H1 (cell line): Measurements from ENCODE around the gene GABRQ. TPM values are rescaled to one million over a fixed set of nuclear protein-coding genes. Genes with fewer than 3 reads are reported as not detected.
A peak's percentile ranks its signal among the peaks of the same experiment; 100 is the strongest.

ENCODE experiments used
- CTCF ChIA-PET: fragments of 300-600 bp; sonication (Branson Sonifier 250); formaldehyde crosslinking; loops from one replicate; lab custom pipeline; 2021; ENCODE audit not compliant: partially characterized antibody; lab: Charles Lee
- POLR2A ChIA-PET: fragments of 300-600 bp; sonication (Branson Sonifier 250); formaldehyde crosslinking; loops from one replicate; lab custom pipeline; 2021; ENCODE audit warnings: inconsistent platforms; ENCODE audit not compliant: partially characterized antibody; lab: Charles Lee
- DNase-seq, 2 experiments: peaks; one replicate each; pipeline versions ENCODE4 v3.0.0 to v3.0.0-alpha.2; 2010 to 2022; ENCODE audit warnings: low spot score in 2 of 2, low read depth in 1 of 2, mixed read lengths in 1 of 2
- FAIRE-seq: peaks from 2 replicates; lab custom pipeline; 2011; peaks lifted over from hg19 to GRCh38; lab: Jason Lieb, UNC
- H2AFZ ChIP-seq: 2 replicates; pipeline ENCODE4 v1.8.1; 2012; ENCODE audit warnings: low read length, inconsistent platforms
- H2AK5ac ChIP-seq: 2 replicates; pipeline ENCODE4 v1.6.1; 2013; ENCODE audit warnings: low read depth, low read length
- H2BK120ac ChIP-seq: replicated peaks from 2 replicates; pipeline ENCODE3; 2013; ENCODE audit warnings: low read depth, low read length, inconsistent platforms
- H2BK12ac ChIP-seq: 2 replicates; pipeline ENCODE4 v1.6.1; 2013; ENCODE audit warnings: low read depth, low read length
- H2BK15ac ChIP-seq: 2 replicates; pipeline ENCODE4 v1.6.1; 2013; ENCODE audit warnings: low read length
- H2BK20ac ChIP-seq: 2 replicates; pipeline ENCODE4 v1.6.1; 2013; ENCODE audit warnings: low read length
- H2BK5ac ChIP-seq: 2 replicates; pipeline ENCODE4 v1.6.1; 2013; ENCODE audit warnings: low read depth, low read length
- H3K14ac ChIP-seq: 2 replicates; pipeline ENCODE4 v1.6.1; 2013; ENCODE audit warnings: inconsistent platforms; ENCODE audit not compliant: insufficient read length
- H3K18ac ChIP-seq: 2 replicates; pipeline ENCODE4 v1.6.1; 2013; ENCODE audit warnings: low read length; ENCODE audit errors: extremely low read depth
- H3K23ac ChIP-seq: 2 replicates; pipeline ENCODE4 v1.6.1; 2013; ENCODE audit warnings: inconsistent platforms; ENCODE audit not compliant: insufficient read length
- H3K23me2 ChIP-seq: 2 replicates; pipeline ENCODE4 v1.6.1; 2013; ENCODE audit warnings: low read depth, low read length
- H3K27ac ChIP-seq: 2 replicates; pipeline ENCODE4 v1.6.1; 2011; ENCODE audit warnings: low read depth, low read length, inconsistent platforms
- H3K27me3 ChIP-seq, 4 experiments: replicated peaks in 1 of 4; 1 replicate in 1 of 4; 2 replicates in 3 of 4; pipeline versions ENCODE4 v1.6.1 to v1.8.1; 2011 to 2013; ENCODE audit warnings: low read length in 3 of 4, mild to moderate bottlenecking in 3 of 4, inconsistent platforms in 2 of 4, mixed read lengths in 2 of 4, moderate library complexity in 1 of 4; ENCODE audit not compliant: control insufficient read depth in 3 of 4, insufficient read depth in 3 of 4; ENCODE audit errors: extremely low read depth in 1 of 4
- H3K36me3 ChIP-seq, 4 experiments: 2 replicates each; pipeline versions ENCODE4 v1.6.1 to v1.8.1; 2011 to 2013; ENCODE audit warnings: mild to moderate bottlenecking in 4 of 4, low read length in 3 of 4, moderate library complexity in 2 of 4, control low read depth in 1 of 4, inconsistent platforms in 1 of 4; ENCODE audit not compliant: insufficient read depth in 4 of 4, control insufficient read depth in 2 of 4
- H3K4ac ChIP-seq: replicated peaks from 2 replicates; pipeline ENCODE3; 2013; ENCODE audit warnings: low read length, low read depth, mixed read lengths, inconsistent platforms; ENCODE audit not compliant: insufficient read length
- H3K4me1 ChIP-seq, 4 experiments: replicated peaks in 1 of 4; 1 replicate in 1 of 4; 2 replicates in 3 of 4; pipeline versions ENCODE4 v1.6.1 to v1.8.1; 2011 to 2013; ENCODE audit warnings: low read length in 3 of 4, inconsistent platforms in 2 of 4, mixed read lengths in 1 of 4; ENCODE audit not compliant: insufficient read depth in 4 of 4, control insufficient read depth in 3 of 4
- H3K4me2 ChIP-seq, 2 experiments: 2 replicates each; pipeline versions ENCODE4 v1.6.1 to v1.8.1; 2011 to 2013; ENCODE audit warnings: low read depth in 2 of 2, low read length in 2 of 2, control low read depth in 1 of 2, inconsistent platforms in 1 of 2, mild to moderate bottlenecking in 1 of 2; ENCODE audit not compliant: insufficient read depth in 1 of 2
- H3K4me3 ChIP-seq, 4 experiments: fragments of 200-600, 300-600 bp in 1 of 4; sonication (generic), shearing (Covaris generic), sonication (Bioruptor Twin) in 1 of 4; 2 replicates each; pipeline versions ENCODE4 v1.5.1 to v1.8.1; 2011 to 2016; ENCODE audit warnings: low read length in 4 of 4, low read depth in 3 of 4, control low read depth in 2 of 4, inconsistent platforms in 2 of 4, mild to moderate bottlenecking in 2 of 4, mixed read lengths in 1 of 4, moderate library complexity in 1 of 4; ENCODE audit not compliant: insufficient read depth in 2 of 4; ENCODE audit errors: extremely low read depth in 1 of 4
- H3K56ac ChIP-seq: replicated peaks from 2 replicates; pipeline ENCODE3; 2013; ENCODE audit warnings: low read depth, mild to moderate bottlenecking, mixed read lengths, low read length, inconsistent platforms; ENCODE audit not compliant: insufficient read length
- H3K79me1 ChIP-seq: 2 replicates; pipeline ENCODE4 v1.6.1; 2013; ENCODE audit warnings: low read depth, low read length, control low read depth
- H3K79me2 ChIP-seq, 2 experiments: 2 replicates each; pipeline versions ENCODE4 v1.6.1 to v1.8.1; 2012 to 2013; ENCODE audit warnings: low read length in 2 of 2, mild to moderate bottlenecking in 2 of 2, inconsistent platforms in 1 of 2; ENCODE audit not compliant: insufficient read depth in 2 of 2, control insufficient read depth in 1 of 2
- H3K9ac ChIP-seq, 4 experiments: replicated peaks in 1 of 4; 1 replicate in 1 of 4; 2 replicates in 3 of 4; pipeline versions ENCODE4 v1.6.1 to v1.8.1; 2011 to 2013; ENCODE audit warnings: low read depth in 3 of 4, low read length in 3 of 4, control low read depth in 2 of 4, mild to moderate bottlenecking in 2 of 4, moderate library complexity in 2 of 4, inconsistent platforms in 1 of 4; ENCODE audit errors: extremely low read depth in 1 of 4
- H3K9me3 ChIP-seq, 2 experiments: 2 replicates each; pipeline versions ENCODE4 v1.6.1 to v1.8.1; 2012 to 2013; ENCODE audit warnings: mild to moderate bottlenecking in 2 of 2, moderate library complexity in 2 of 2, control low read depth in 1 of 2, inconsistent platforms in 1 of 2, low read depth in 1 of 2, low read length in 1 of 2, mixed read lengths in 1 of 2; ENCODE audit not compliant: insufficient read depth in 2 of 2
- H4K20me1 ChIP-seq, 2 experiments: replicated peaks in 1 of 2; 2 replicates each; pipeline versions ENCODE3 to v1.8.1; 2011 to 2013; ENCODE audit warnings: inconsistent platforms in 2 of 2, low read length in 2 of 2, mild to moderate bottlenecking in 1 of 2; ENCODE audit not compliant: insufficient read depth in 2 of 2, control insufficient read depth in 1 of 2
- H4K5ac ChIP-seq: 2 replicates; pipeline ENCODE4 v1.6.1; 2013; ENCODE audit warnings: low read length, low read depth, mixed read lengths, inconsistent platforms; ENCODE audit not compliant: insufficient read length
- H4K8ac ChIP-seq: 2 replicates; pipeline ENCODE4 v1.8.0; 2013; ENCODE audit warnings: mild to moderate bottlenecking, moderate library complexity, low read length, inconsistent platforms; ENCODE audit not compliant: insufficient read depth; ENCODE audit errors: extremely low read depth
- H4K91ac ChIP-seq: replicated peaks from 2 replicates; pipeline ENCODE3; 2013; ENCODE audit warnings: low read length, mixed read lengths, inconsistent platforms; ENCODE audit not compliant: insufficient read length
- RAD21 ChIP-seq, 2 experiments: IDR thresholded peaks in 1 of 2; conservative IDR thresholded peaks in 1 of 2; 2 replicates each; pipeline ENCODE4 v1.6.1; 2011; ENCODE audit warnings: low read depth in 2 of 2, low read length in 2 of 2, improper control_type of control experiment in 1 of 2, inconsistent platforms in 1 of 2, mild to moderate bottlenecking in 1 of 2, moderate library complexity in 1 of 2
- WGBS, 2 experiments: shearing (Covaris generic) in 1 of 2; methylation state at CpG; one replicate each; pipeline versions ENCODE4 v1.1.6 to v1.1.7; 2013 to 2015; ENCODE audit warnings: low lambda C conversion rate in 2 of 2, mixed read lengths in 2 of 2, inconsistent platforms in 1 of 2, low coverage in 1 of 2, missing lambda C conversion rate in 1 of 2; ENCODE audit not compliant: insufficient replicate concordance in 2 of 2, insufficient coverage in 1 of 2, insufficient read length in 1 of 2; ENCODE audit errors: extremely low coverage in 1 of 2, missing lambda C conversion rate in 1 of 2; 5-methylcytosine and 5-hydroxymethylcytosine counted together
- polyA plus RNA-seq, 7 experiments: library from polyadenylated mRNA; depleted of rRNA in 3 of 7; stranded (reverse) in 5 of 7; unstranded in 2 of 7; fragments of >200 nt in 5 of 7; fragments of 200-250 nt in 2 of 7; gene quantifications; 1 replicate in 5 of 7; 2 replicates in 1 of 7; 4 replicates in 1 of 7; pipeline versions ENCODE4 v1.2.1 to v1.2.3, GENCODE V29; 2011 to 2013; ENCODE audit warnings: missing spikeins in 2 of 7, mixed read lengths in 2 of 7
- total RNA-seq: library from RNA; stranded (reverse); fragmentation: NEBNext Ultra II Directional; extraction: Animal tissue kit (Norgen Biotek cat#: 25700); gene quantifications from 2 replicates; pipeline ENCODE4 v1.2.1, GENCODE V29; 2021
- TF ChIP-seq, protein P1 (sequence below): IDR thresholded peaks from 2 replicates; pipeline ENCODE4 v1.6.1; 2011; ENCODE audit warnings: low read length, improper control_type of control experiment
- TF ChIP-seq, protein P2 (sequence below), 3 experiments: IDR thresholded peaks; 1 replicate in 2 of 3; 2 replicates in 1 of 3; pipeline versions ENCODE4 v1.5.1 to v1.6.1; 2011; ENCODE audit warnings: low read length in 3 of 3, mild to moderate bottlenecking in 3 of 3, inconsistent platforms in 2 of 3, low read depth in 1 of 3, moderate library complexity in 1 of 3; ENCODE audit not compliant: insufficient read depth in 1 of 3; ENCODE audit errors: control extremely low read depth in 1 of 3

The GABRQ gene
- total and polyA plus RNA-seq, 2 of the 8 experiments (the other 6 are each of a cell fraction or from before 2014, with no cell fraction given) = 6.3 to 9.6 TPM

DNA sequence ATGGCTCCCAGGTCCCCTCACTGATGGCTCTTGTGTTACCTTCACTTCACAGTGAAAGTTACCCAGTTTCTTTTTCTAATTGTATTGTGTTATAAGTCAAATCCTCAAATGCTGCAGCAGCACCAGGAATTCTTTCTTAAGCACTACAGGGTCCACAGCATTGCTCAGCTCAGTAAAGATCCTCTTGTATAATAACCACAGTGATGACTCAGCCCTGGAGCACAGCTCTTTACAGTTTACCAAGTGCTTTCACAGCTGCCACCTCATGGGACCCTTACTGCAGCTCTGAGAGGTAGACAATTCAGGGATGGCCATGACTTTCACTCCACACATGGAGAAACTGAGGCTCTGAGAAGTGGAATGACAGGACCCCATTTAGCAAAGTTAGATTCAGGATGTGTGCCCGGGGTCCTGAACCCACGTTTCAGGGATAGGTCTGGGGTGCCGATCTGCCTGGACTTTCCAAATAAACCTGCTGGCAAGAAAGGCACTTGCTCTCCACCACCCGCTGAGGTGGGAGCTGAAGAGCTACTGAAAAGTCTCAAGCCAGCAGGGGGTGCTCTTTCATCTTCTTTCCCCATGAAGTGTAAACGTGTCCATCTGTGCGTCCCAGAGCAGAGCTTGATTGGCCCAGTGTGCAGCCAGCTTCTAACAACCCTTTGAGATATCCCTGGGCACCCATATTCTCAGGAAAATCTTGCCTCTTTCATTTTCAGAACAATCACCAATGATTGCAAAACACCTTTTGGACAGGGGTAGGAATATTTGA lies 35.7 kb upstream of the GABRQ start:
- Histone ChIP-seq H4K8ac (no peak overlapping the region), H3K4ac (no peak overlapping the region), H3K4me2 (no peak overlapping the region), H3K4me1 (no peaks in the 10 kb centered on the region), H3K9ac (no peak overlapping the region), H3K14ac (no peak overlapping the region), H3K27me3 (no peaks in the 10 kb centered on the region), H4K5ac (no peak overlapping the region), H3K9me3 (no peaks in the 10 kb centered on the region), H3K56ac (no peak overlapping the region), H2BK120ac (no peak overlapping the region), H2AK5ac (no peak overlapping the region), H2BK15ac (no peak overlapping the region), H3K36me3 (no peaks in the 10 kb centered on the region), H4K91ac (no peak overlapping the region), H3K18ac (no peak overlapping the region), H3K4me3 (no peak overlapping the region), H3K79me1 (no peaks in the 10 kb centered on the region), H2BK20ac (no peak overlapping the region), H4K20me1 (no peaks in the 10 kb centered on the region), H2AFZ (no peak overlapping the region), H3K23ac (no peak overlapping the region), H2BK12ac (no peak overlapping the region), H2BK5ac (no peak overlapping the region), H3K27ac (no peak overlapping the region), H3K79me2 (no peaks in the 10 kb centered on the region), H3K23me2 (no peaks in the 10 kb centered on the region)
- TF ChIP-seq RAD21 (IDR thresholded peaks at IDR 0.05 in 1 of 2, conservative IDR thresholded peaks at IDR 0.05 in 1 of 2; ENCODE audit: low read depth in 2 of 2, low read length in 2 of 2) = peak; percentile 38 to 50
- TF ChIP-seq, protein P1, sequence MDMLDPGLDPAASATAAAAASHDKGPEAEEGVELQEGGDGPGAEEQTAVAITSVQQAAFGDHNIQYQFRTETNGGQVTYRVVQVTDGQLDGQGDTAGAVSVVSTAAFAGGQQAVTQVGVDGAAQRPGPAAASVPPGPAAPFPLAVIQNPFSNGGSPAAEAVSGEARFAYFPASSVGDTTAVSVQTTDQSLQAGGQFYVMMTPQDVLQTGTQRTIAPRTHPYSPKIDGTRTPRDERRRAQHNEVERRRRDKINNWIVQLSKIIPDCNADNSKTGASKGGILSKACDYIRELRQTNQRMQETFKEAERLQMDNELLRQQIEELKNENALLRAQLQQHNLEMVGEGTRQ = no peak
- TF ChIP-seq, protein P2, sequence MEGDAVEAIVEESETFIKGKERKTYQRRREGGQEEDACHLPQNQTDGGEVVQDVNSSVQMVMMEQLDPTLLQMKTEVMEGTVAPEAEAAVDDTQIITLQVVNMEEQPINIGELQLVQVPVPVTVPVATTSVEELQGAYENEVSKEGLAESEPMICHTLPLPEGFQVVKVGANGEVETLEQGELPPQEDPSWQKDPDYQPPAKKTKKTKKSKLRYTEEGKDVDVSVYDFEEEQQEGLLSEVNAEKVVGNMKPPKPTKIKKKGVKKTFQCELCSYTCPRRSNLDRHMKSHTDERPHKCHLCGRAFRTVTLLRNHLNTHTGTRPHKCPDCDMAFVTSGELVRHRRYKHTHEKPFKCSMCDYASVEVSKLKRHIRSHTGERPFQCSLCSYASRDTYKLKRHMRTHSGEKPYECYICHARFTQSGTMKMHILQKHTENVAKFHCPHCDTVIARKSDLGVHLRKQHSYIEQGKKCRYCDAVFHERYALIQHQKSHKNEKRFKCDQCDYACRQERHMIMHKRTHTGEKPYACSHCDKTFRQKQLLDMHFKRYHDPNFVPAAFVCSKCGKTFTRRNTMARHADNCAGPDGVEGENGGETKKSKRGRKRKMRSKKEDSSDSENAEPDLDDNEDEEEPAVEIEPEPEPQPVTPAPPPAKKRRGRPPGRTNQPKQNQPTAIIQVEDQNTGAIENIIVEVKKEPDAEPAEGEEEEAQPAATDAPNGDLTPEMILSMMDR (IDR thresholded peaks at IDR 0.05; ENCODE audit: control extremely low read depth in 1 of 3, insufficient read depth in 1 of 3, low read depth in 1 of 3, low read length in 3 of 3) = peak; percentile 15 to 44 (median 37); a peak in 3 of 4 replicates
- CTCF ChIA-PET = interaction anchor here (1.0 to 1.5 kb wide), 5 partner anchors 12 to 34 kb away, joined by 3 to 11 read pairs (median 4); no protein-coding TSS in a partner anchor
- FAIRE-seq (peak; percentile 57), DNase-seq (peak in 1 of 2 experiments; percentile 47)
- WGBS, 2 experiments = 84% methylated on average over 6 of the region's 6 CpGs; no CpG with 5 or more reads in 1 of the 2 experiments
- POLR2A ChIA-PET = no interaction called here
